ENCODE results near the gene ALDH8A1.

- TF ChIP-seq CTCF (optimal IDR thresholded peaks at IDR 0.05 in 1 of 3, IDR thresholded peaks at IDR 0.05 in 1 of 3, conservative IDR thresholded peaks at IDR 0.05 in 1 of 3; ENCODE audit: extremely low read depth in 1 of 3, insufficient read depth in 2 of 3, low read length in 3 of 3) (no peak), EZH2 (IDR thresholded peaks at IDR 0.05; ENCODE audit: low read length) (no peak)
Observed at GRCh38 chr6:134999107-134999506, 49.2 kb upstream of the ALDH8A1 start.

Data from keratinocyte (primary cell).